GM10248 (cell line): Measurements from ENCODE around the gene RGPD3.

ENCODE experiments used
- CTCF ChIA-PET: fragments of 300-600 bp; sonication (Branson Sonifier 250); formaldehyde crosslinking; extraction: SDS; loops from one replicate; lab custom pipeline; 2021; ENCODE audit warnings: antibody characterized with exemption; lab: Yijun Ruan, JAX
- POLR2A ChIA-PET: fragments of 350-650 bp; sonication (Branson Sonifier 250); formaldehyde crosslinking; extraction: SDS; loops from one replicate; lab custom pipeline; 2020; ENCODE audit warnings: antibody characterized with exemption; lab: Yijun Ruan, JAX
- DNase-seq: peaks from one replicate; pipeline ENCODE4 v3.0.0; 2012; ENCODE audit errors: extremely low spot score
- CTCF ChIP-seq: IDR thresholded peaks from 2 replicates; pipeline ENCODE4 v1.5.1; 2012; ENCODE audit warnings: mild to moderate bottlenecking, low read depth; ENCODE audit errors: extremely low read depth, missing control alignments, control extremely low read depth

The RGPD3 gene

GRCh38 chr2:106356291-106356690 lies 111.9 kb downstream of the RGPD3 start:
- no peak for DNase-seq
- ChIA-PET CTCF (no interaction called here), POLR2A (no interaction called here)
- TF ChIP-seq CTCF, result no peak

- no peak for TF ChIP-seq CTCF
- no peak for DNase-seq
- POLR2A ChIA-PET, result no interaction called here
- CTCF ChIA-PET, result no interaction called here
Observed at GRCh38 chr2:106353676-106354075, 114.5 kb downstream of the RGPD3 start.

GRCh38 chr2:106350980-106351379 lies 117.2 kb downstream of the RGPD3 start:
- no peak for TF ChIP-seq CTCF
- POLR2A ChIA-PET, result no interaction called here
- no peak for DNase-seq
- CTCF ChIA-PET, result no interaction called here

GRCh38 chr2:106344302-106344701 lies 123.9 kb downstream of the RGPD3 start:
- no peak for TF ChIP-seq CTCF
- no peak for DNase-seq
- ChIA-PET CTCF (no interaction called here), POLR2A (no interaction called here)

- no peak for DNase-seq
- CTCF ChIA-PET, result no interaction called here
- TF ChIP-seq CTCF, result no peak
- POLR2A ChIA-PET, result no interaction called here
Observed at GRCh38 chr2:106343274-106343673, 124.9 kb downstream of the RGPD3 start.

- ChIA-PET CTCF (interaction anchor here (1.2 kb wide), 1 partner anchor 14 kb away, joined by 5 read pairs; no protein-coding TSS in a partner anchor), POLR2A (no interaction called here)
Observed at GRCh38 chr2:106342831-106343251, 125.4 kb downstream of the RGPD3 start.

More at GRCh38 chr2:106342831-106343251, 125.4 kb downstream of the RGPD3 start:
- no peak for TF ChIP-seq CTCF
- no peak for DNase-seq
